ENCODE results near the gene MAN2B2. TPM values are rescaled to one million over a fixed set of nuclear protein-coding genes. Genes with fewer than 3 reads are reported as not detected.

Gene MAN2B2
- total RNA-seq, 1 experiment from 2014 or later: 12.1 TPM

DNA sequence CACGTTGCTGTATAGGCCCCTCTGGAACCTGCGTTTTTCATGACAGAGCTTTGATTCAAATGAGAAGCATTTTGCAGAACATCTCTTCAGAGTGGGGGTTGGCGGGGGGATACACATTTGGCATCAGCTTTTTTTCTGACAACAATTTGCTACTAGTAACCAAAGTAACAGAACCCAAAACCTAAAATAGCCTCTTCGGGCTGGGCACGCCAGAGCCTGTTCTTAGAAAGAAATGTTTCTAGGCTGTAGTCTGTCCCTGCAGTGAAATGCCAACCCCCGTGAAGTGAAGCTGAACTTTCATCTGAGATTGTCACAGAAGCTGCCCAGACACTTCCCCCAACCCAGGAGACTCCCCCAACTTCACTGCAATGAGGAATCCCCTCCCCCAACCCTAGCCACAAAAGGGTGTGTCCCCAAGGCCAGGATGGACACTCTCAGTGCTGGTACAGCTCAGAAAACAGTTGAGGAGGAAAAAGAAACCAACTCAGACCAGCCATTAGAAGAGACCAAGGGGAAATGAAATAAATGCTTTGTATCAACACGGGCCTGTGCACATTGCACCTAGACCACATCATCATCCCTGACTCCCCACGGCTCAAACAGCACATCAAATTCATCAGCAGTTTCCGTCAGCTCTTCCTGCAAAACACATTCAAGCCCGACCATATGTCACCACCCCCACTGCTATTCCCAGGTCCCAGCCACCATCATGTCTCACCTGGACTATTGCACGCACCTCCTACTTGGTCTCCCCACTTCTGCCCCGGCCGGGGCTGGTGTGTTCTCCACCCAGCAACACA is 8.4 kb upstream of the MAN2B2 start:
- no peak for DNase-seq (ENCODE audit: low spot score)

DNA sequence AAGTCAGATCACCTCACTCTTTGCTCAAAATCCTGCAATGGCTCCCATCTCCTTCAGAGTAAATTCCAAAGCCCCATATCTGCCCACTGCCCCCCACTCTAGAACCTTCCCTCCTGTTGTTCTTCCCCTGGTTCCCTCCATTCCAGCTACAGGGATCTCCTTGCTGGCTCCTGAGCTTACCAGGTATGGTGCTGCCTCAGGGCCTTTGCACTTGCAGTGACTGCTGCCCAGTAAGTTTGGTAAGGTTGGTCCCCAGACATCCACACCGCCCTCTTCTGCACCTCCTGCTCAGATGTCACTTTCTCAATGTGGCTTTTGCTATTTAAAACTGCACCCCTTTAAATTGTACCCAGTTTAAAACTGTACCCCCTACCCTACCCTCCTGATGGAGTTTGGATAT is 7.8 kb upstream of the MAN2B2 start:
- no peak for DNase-seq (ENCODE audit: low spot score)

GRCh38 chr4:6568148-6568547 is 6.8 kb upstream of the MAN2B2 start:
- DNase-seq (ENCODE audit: low spot score): no peak

DNA sequence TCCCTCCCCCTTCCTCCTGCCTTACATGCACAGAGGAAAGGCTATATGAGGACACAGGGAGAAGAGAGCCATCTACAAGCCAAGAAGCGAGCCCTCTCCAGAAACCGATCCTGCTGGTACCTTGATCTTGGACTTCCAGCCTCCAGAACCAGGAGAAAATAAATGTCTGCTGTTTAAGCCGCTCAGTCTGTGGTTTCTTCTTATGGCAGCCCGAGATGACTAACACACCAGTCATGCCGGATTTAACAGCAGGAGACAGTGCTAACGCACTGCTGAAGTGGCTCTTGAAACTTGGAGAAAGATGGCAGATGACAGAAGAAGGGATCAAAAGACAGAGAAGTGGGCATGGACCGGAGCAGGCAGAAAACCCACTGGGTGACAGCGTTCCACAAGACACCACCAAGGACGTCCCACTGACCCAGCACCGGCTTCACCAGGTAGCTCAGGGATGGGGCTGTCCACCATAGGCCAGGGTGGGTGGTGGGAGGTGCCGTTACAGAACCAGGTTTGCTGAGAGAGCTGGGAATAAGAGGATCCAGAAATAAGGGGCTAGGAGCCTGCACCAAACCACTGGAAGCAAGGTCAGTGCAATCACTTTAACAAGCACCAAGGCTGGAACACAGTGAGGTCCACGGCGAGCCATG is 6.2 kb upstream of the MAN2B2 start:
- peak; percentile 88 for DNase-seq (ENCODE audit: low spot score)

DNA sequence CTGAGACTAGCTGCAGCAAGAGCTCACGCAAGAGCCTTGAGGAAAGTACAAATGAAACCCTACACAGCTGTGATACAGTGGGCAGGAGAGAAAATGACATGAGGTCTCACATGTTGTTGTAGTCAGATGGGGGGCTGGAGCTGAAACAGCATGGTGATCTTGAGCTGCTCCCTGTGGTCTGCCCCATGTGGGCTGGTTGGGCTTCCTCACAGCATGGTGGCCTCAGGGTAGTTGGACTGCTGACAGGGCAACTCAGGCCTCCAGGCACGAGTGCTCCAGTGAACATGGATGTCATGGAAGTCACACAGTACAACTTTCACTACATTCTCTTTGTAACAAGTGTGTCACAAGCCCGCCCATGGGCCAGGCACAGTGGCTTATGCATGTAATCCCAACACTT is 3.4 kb upstream of the MAN2B2 start:
- no peak for DNase-seq (ENCODE audit: low spot score)

- no peak for DNase-seq (ENCODE audit: low spot score)
Observed at GRCh38 chr4:6573551-6573950, 1.4 kb upstream of the MAN2B2 start.

- no peak for DNase-seq (ENCODE audit: low spot score)
Observed at GRCh38 chr4:6573986-6574746, 823 bp upstream of the MAN2B2 start.

GRCh38 chr4:6575503-6576240 is 683 bp downstream of the MAN2B2 start:
- DNase-seq (ENCODE audit: low spot score): no peak

GRCh38 chr4:6576512-6576911 is 1.5 kb downstream of the MAN2B2 start:
- DNase-seq (ENCODE audit: low spot score): no peak

GRCh38 chr4:6576932-6577331 is 1.9 kb downstream of the MAN2B2 start:
- no peak for DNase-seq (ENCODE audit: low spot score)

DNA sequence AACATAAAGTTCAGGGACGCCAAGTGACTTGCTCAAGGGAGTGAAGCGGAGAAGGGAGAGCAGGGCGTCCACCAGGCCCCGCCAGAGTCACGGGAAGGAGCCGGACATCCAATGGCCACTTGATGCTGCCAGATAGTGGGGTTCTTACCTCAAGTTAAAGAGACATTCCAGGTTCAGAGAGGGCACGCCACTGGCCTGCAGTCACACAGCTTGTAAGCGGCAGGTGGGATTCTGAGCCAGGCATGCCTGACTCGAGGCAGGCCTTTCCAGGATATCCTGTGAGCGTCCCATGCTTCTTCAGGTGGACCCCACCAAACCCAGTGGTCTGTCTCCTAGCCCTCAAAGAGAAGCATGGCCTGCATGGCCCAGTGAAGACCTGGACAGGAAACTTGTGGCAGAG is 2.4 kb downstream of the MAN2B2 start:
- no peak for DNase-seq (ENCODE audit: low spot score)

DNA sequence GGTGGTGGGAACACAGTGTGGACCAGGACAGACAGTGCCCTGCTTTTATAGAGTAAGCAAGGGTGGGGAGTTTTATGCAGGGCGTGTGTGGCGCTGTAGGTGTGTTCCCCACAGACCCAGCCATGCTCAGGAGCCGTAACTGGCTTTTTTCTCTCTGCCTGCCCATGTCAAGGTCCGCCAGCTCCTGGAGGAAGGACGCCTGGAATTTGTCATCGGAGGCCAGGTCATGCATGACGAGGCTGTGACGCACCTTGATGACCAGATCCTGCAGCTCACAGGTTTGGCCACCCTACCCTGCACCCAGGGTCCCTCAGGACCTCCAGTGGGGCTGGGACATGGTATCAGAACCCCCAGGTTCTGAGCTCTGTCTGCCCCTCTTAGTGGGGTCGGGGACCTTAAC is 3.2 kb downstream of the MAN2B2 start:
- no peak for DNase-seq (ENCODE audit: low spot score)

GRCh38 chr4:6580353-6580752 is 5.4 kb downstream of the MAN2B2 start:
- no peak for DNase-seq (ENCODE audit: low spot score)

DNA sequence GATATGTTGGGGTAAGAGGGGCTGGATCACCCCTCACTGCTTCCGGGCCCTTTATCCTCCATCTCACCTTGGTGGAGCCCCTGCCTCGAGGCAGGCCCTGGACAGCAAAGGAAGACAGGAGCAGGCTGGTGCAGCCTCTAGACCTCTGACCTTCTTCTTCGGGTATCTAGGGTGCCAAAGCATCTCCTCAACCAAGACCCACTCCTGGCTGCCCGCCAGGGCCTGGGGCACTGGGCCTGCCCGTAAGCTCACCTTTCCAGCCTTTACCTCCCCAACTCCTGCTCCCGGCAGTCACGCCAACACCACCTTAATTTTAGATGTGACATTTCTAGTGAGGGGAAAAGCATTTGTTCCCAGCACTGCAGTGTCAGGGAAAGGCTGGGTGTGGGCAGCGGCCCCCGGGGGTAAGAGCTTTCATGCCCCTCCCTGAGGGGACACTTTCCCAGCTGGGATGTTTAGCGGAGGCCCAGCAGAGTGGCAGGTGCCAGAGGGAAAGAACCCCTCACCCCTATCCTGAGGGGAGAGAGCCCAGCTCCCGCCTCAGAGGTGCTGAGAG is 6.7 kb downstream of the MAN2B2 start:
- no peak for DNase-seq (ENCODE audit: low spot score)

DNA sequence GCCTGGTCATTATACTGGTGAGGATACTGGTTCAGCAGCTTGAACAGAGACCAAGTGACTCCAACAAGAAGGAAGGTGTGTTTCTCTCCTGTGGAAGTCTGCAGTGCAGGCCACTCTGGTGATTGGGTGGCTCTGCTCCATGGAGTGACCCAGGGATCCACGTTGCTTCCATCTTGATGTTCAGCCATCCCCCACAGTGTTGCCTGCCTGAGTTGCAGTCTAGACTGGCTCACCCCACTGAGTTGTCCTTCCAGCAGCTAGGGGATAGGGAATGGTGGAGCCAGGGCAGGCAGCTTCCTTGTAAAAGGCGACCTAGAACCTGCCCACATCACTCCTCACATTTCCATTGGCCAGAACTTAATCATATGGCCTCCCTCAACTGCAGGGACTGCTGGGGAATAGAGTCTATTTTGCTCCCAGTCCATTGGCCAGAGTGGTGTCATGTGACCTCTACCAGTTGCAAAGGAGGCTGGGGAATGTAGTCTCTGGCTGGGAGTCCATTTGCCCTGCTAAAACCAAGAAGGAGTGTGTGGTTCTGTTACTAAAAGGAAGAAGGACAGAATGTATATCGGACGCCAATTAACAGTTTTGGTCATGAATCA is 8.0 kb downstream of the MAN2B2 start:
- DNase-seq (ENCODE audit: low spot score): peak; percentile 38

DNA sequence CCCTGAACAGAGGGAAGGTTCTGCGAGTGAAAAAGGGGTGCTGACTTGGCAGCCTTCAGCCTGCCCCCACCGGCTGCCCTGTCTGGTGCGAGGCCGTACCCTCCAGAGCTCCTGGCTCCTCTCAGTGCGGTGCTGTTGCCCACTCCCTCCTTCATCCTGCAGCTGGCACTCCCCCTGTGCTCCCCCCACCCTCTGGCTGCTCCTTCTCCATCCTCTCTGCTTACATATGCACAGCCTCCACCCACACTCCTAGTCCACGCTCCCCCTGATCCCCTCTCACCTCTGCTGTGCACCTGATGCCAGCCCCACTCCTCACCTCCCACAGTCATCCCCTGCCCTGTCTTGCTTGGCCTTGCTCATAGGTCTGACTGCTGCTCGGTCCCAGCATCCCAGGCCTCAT is 9.9 kb downstream of the MAN2B2 start:
- DNase-seq (ENCODE audit: low spot score): no peak

DNA sequence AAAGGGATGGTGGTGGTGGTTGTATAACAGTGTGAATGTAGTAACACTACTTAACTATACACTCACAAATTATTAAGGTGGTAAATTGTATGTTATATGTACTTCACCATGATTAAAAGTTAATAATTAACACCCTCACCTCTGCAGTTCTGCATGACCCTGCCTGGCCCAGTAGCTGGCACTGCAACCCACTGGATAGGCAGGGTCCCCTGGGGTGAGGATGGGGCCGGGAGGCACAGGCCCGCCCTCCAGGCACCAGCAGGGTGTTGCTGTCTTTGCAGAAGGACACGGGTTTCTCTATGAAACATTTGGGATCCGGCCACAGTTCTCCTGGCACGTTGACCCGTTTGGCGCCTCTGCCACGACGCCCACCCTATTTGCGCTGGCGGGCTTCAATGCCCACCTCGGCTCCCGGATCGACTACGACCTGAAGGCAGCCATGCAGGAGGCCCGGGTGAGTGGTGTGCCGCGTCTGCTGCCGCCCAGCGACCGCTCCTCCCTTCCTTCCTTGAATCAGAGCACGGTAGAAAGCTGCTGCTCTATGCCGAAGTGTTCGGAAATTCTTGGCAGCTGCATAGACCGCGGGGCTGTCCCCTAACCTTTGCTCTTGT is 11.8 kb downstream of the MAN2B2 start:
- no peak for DNase-seq (ENCODE audit: low spot score)

GRCh38 chr4:6589444-6589843 is 14.5 kb downstream of the MAN2B2 start:
- DNase-seq (ENCODE audit: low spot score): no peak

GRCh38 chr4:6591313-6591712 is 16.3 kb downstream of the MAN2B2 start:
- no peak for DNase-seq (ENCODE audit: low spot score)

DNA sequence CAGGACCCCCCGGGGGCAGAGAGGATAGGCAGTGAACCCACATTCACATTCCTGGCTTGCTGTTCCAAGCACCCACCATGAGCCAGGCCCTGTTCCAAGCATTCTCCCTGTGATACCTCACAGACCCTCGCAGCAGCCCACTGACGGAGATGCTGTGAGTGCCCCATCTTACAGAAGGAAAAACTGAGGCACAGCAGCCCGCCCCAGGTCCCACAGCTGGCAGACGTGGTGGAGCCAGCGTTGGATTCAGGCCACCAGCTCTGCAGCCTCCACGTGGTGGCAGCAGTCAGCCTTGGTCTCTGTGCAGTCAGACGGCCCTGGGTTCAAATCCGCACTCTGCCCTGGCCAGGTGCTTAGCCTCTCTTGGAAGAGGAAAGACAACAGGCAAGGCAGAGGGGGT is 16.8 kb downstream of the MAN2B2 start:
- no peak for DNase-seq (ENCODE audit: low spot score)

Data from A172 (cell line).